ENCODE measurements around the gene POLE3. TPM values are rescaled to one million over a fixed set of nuclear protein-coding genes. Genes with fewer than 3 reads are reported as not detected.
"Not testable (repeated sequence)": the region's sequence is repeated elsewhere in the genome, so short reads cannot be mapped to it uniquely, and the experiment has no call there.

POLE3 gene
- total and polyA plus RNA-seq, 2 experiments from 2014 or later: 32.5 to 36.8 TPM

DNA sequence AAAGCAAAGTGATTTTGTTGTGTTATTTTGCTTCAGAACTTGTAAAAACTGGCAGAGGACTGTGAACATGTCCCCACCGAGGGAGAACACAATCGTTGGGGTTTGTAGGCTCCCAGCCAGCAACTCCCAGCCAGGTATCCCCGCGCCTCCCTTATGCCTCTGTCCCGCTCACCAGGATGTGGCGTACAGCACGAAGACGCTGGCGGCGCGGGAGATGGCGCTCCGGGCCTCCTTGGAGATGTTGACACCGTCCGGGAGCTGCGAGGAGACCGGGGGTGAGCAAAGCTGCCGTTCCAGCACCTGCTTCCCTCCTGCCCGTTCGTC lies 630 bp downstream of the POLE3 start:
- H3K79me2 ChIP-seq: peaks cover 18% of the 10 kb centered on the region
- H3K27me3 ChIP-seq: no peaks in the 10 kb centered on the region
- TF ChIP-seq EZH2 (IDR thresholded peaks at IDR 0.05; ENCODE audit: borderline replicate concordance) (no peak), CTCF (IDR thresholded peaks at IDR 0.05; ENCODE audit: poor library complexity) (no peak), EZH2phosphoT487 (IDR thresholded peaks at IDR 0.05; ENCODE audit: low read depth, severe bottlenecking, unreplicated experiment) (no peak)
- no peaks in the 10 kb centered on the region for H3K9me2 ChIP-seq (replicated peaks; ENCODE audit: insufficient read depth)
- H3K4me3 ChIP-seq: peak overlapping the region; percentile 30
- no peaks in the 10 kb centered on the region for H4K20me1 ChIP-seq (ENCODE audit: insufficient read depth, poor library complexity, severe bottlenecking)
- H3K4me2 ChIP-seq: peak overlapping the region; percentile 99
- under 1% methylated on average over 20 of the region's 20 CpGs for WGBS (ENCODE audit: low lambda C conversion rate, missing lambda C conversion rate)
- H3K27ac ChIP-seq: peak overlapping the region; percentile 97
- H3K36me3 ChIP-seq (replicated peaks; ENCODE audit: insufficient read depth, low read depth): no peaks in the 10 kb centered on the region
- H3K4me1 ChIP-seq (ENCODE audit: insufficient read depth): no peaks in the 10 kb centered on the region
- H3K9me3 ChIP-seq (ENCODE audit: low read depth): no peaks in the 10 kb centered on the region
- H2AFZ ChIP-seq: peak overlapping the region; percentile 62
- no peak for DNase-seq (ENCODE audit: low spot score)

DNA sequence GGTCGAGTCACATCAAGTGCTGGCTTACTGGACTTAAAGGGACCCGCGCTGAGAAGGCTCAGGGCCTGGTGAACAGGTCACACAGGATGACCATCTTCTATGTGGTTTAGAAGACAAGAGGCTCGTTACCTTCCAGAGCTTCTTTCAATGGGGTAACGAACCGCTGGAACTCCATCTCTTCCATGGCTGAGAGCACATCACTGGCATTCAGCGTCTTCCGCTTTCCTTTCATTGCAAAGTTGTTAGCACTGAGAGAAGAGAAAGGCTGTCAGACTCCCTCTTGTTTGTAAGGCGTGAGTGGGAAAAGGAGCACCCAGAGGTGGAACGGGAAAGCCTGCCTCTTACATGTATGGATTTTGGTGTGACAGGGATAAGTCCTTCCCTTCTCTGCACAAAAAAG lies 994 bp downstream of the POLE3 start:
- 54% methylated on average over 10 of the region's 10 CpGs for WGBS (ENCODE audit: low lambda C conversion rate, missing lambda C conversion rate)
- H3K9me3 ChIP-seq (ENCODE audit: low read depth): no peaks in the 10 kb centered on the region
- no peak for DNase-seq (ENCODE audit: low spot score)
- TF ChIP-seq EZH2 (IDR thresholded peaks at IDR 0.05; ENCODE audit: borderline replicate concordance) (no peak), EZH2phosphoT487 (IDR thresholded peaks at IDR 0.05; ENCODE audit: low read depth, severe bottlenecking, unreplicated experiment) (no peak), CTCF (IDR thresholded peaks at IDR 0.05; ENCODE audit: poor library complexity) (no peak)
- no peaks in the 10 kb centered on the region for H4K20me1 ChIP-seq (ENCODE audit: insufficient read depth, poor library complexity, severe bottlenecking)
- H3K4me1 ChIP-seq (ENCODE audit: insufficient read depth): no peaks in the 10 kb centered on the region
- H3K4me2 ChIP-seq: peak overlapping the region; percentile 99
- H3K27me3 ChIP-seq: no peaks in the 10 kb centered on the region
- no peaks in the 10 kb centered on the region for H3K9me2 ChIP-seq (replicated peaks; ENCODE audit: insufficient read depth)
- H2AFZ ChIP-seq: peak overlapping the region; percentile 62
- peak overlapping the region; percentile 97 for H3K27ac ChIP-seq
- no peaks in the 10 kb centered on the region for H3K36me3 ChIP-seq (replicated peaks; ENCODE audit: insufficient read depth, low read depth)
- H3K4me3 ChIP-seq: peak overlapping the region; percentile 30
- H3K79me2 ChIP-seq: peaks cover 18% of the 10 kb centered on the region

- not testable (repeated sequence) for H2AFZ ChIP-seq; H4K20me1 ChIP-seq (ENCODE audit: insufficient read depth, poor library complexity, severe bottlenecking); H3K27me3 ChIP-seq; H3K4me1 ChIP-seq (ENCODE audit: insufficient read depth); H3K4me2 ChIP-seq; H3K9me2 ChIP-seq (replicated peaks; ENCODE audit: insufficient read depth); H3K4me3 ChIP-seq; H3K9me3 ChIP-seq (ENCODE audit: low read depth); H3K36me3 ChIP-seq (replicated peaks; ENCODE audit: insufficient read depth, low read depth)
- peaks cover 22% of the 10 kb centered on the region for H3K79me2 ChIP-seq
- WGBS (ENCODE audit: low lambda C conversion rate, missing lambda C conversion rate): 55% methylated on average over 7 of the region's 7 CpGs
- H3K27ac ChIP-seq: peak overlapping the region; percentile 15
- DNase-seq (ENCODE audit: low spot score): peak; percentile 76
- peak; percentile 80 for TF ChIP-seq CTCF (IDR thresholded peaks at IDR 0.05; ENCODE audit: poor library complexity)
Measured at GRCh38 chr9:113406873-113407511, 3.5 kb downstream of the POLE3 start.

GRCh38 chr9:113406353-113406752 lies 4.1 kb downstream of the POLE3 start:
- H3K9me2 ChIP-seq (replicated peaks; ENCODE audit: insufficient read depth); H4K20me1 ChIP-seq (ENCODE audit: insufficient read depth, poor library complexity, severe bottlenecking); H3K4me3 ChIP-seq; DNase-seq (ENCODE audit: low spot score); H3K36me3 ChIP-seq (replicated peaks; ENCODE audit: insufficient read depth, low read depth); H3K27me3 ChIP-seq; H3K9me3 ChIP-seq (ENCODE audit: low read depth); H3K4me2 ChIP-seq; H3K4me1 ChIP-seq (ENCODE audit: insufficient read depth); H2AFZ ChIP-seq: not testable (repeated sequence)
- H3K79me2 ChIP-seq: peaks cover 22% of the 10 kb centered on the region
- WGBS (ENCODE audit: low lambda C conversion rate, missing lambda C conversion rate): 86% methylated on average over 9 of the region's 9 CpGs
- peak overlapping the region; percentile 15 for H3K27ac ChIP-seq
